GM12878 (cell line): Measurements from ENCODE around the gene STON1.

Source experiments
- BMI1 ChIP-seq: fragments of 450-650 bp; IDR thresholded peaks from 2 replicates; pipeline ENCODE4 v1.6.1; 2016; ENCODE audit warnings: mild to moderate bottlenecking, moderate library complexity, borderline replicate concordance
- CHD1 ChIP-seq: IDR thresholded peaks from 2 replicates; pipeline ENCODE4 v1.6.1; 2012; ENCODE audit warnings: low read depth, low read length, improper control_type of control experiment
- CTCF ChIP-seq, 3 experiments: IDR thresholded peaks in 2 of 3; conservative IDR thresholded peaks in 1 of 3; 2 replicates each; pipeline ENCODE4 v1.5.1; 2011; ENCODE audit warnings: low read depth in 3 of 3, low read length in 3 of 3, mild to moderate bottlenecking in 3 of 3, control low read depth in 2 of 3, moderate library complexity in 2 of 3, inconsistent platforms in 1 of 3, mixed read lengths in 1 of 3; ENCODE audit not compliant: control insufficient read depth in 2 of 3, insufficient read depth in 1 of 3; ENCODE audit errors: extremely low read depth in 1 of 3
- EZH2 ChIP-seq: IDR thresholded peaks from 2 replicates; pipeline ENCODE4 v1.6.1; 2012; ENCODE audit warnings: low read depth, mild to moderate bottlenecking, control low read depth, inconsistent platforms, low read length, borderline replicate concordance; ENCODE audit not compliant: control insufficient read depth
- HDAC2 ChIP-seq: fragments of 200-600 bp; sonication (generic); IDR thresholded peaks from 2 replicates; pipeline ENCODE4 v1.6.1; 2017
- MAX ChIP-seq: IDR thresholded peaks from 2 replicates; pipeline ENCODE4 v1.6.1; 2012; ENCODE audit warnings: low read depth, low read length, improper control_type of control experiment
- POLR2A ChIP-seq: IDR thresholded peaks from 2 replicates; pipeline ENCODE4 v1.6.1; 2011; ENCODE audit warnings: low read depth, mild to moderate bottlenecking, low read length
- RAD51 ChIP-seq: fragments of 450-650 bp; IDR thresholded peaks from 2 replicates; pipeline ENCODE4 v1.6.1; 2016; ENCODE audit warnings: moderate library complexity, mild to moderate bottlenecking, inconsistent platforms
- RELA ChIP-seq: fragments of 450-650 bp; IDR thresholded peaks from 2 replicates; pipeline ENCODE4 v1.8.0; 2014; ENCODE audit warnings: borderline replicate concordance; ENCODE audit not compliant: partially characterized antibody
- SIN3A ChIP-seq: IDR thresholded peaks from 2 replicates; pipeline ENCODE4 v1.6.1; 2012; ENCODE audit warnings: low read depth, low read length, improper control_type of control experiment
- SREBF1 ChIP-seq: IDR thresholded peaks from 2 replicates; pipeline ENCODE4 v1.6.1; 2012; ENCODE audit warnings: mild to moderate bottlenecking, low read length

- TF ChIP-seq BMI1 (no peak), POLR2A (no peak), CHD1 (no peak), CTCF (IDR thresholded peaks at IDR 0.05 in 2 of 3, conservative IDR thresholded peaks at IDR 0.05 in 1 of 3; ENCODE audit: control insufficient read depth in 2 of 3, extremely low read depth in 1 of 3, insufficient read depth in 1 of 3, low read depth in 3 of 3, low read length in 3 of 3) (no peak), SREBF1 (no peak), MAX (no peak), HDAC2 (no peak), EZH2 (no peak), RELA (no peak), RAD51 (no peak), SIN3A (no peak)
Observed at GRCh38 chr2:48525269-48525943, 4.5 kb upstream of the STON1 start.
